Prostate gland (tissue), 2 donors: ENCODE data around the gene DENND2A.

Experiments
- POLR2AphosphoS5 ChIP-seq: sonication (generic); formaldehyde crosslinking; IDR thresholded peaks from one replicate; pipeline ENCODE4 v1.6.1; 2017; ENCODE audit warnings: antibody characterized with exemption
- TF ChIP-seq, protein P1 (sequence below), 4 experiments: fragments of 200-600 bp in 2 of 4; fragments of 450-650 bp in 2 of 4; sonication (generic) in 2 of 4; IDR thresholded peaks; 1 replicate in 3 of 4; 2 replicates in 1 of 4; pipeline ENCODE4 v1.5.1; 2016 to 2019; ENCODE audit warnings: antibody characterized with exemption in 4 of 4, mild to moderate bottlenecking in 2 of 4, moderate library complexity in 2 of 4

- TF ChIP-seq, protein P1, sequence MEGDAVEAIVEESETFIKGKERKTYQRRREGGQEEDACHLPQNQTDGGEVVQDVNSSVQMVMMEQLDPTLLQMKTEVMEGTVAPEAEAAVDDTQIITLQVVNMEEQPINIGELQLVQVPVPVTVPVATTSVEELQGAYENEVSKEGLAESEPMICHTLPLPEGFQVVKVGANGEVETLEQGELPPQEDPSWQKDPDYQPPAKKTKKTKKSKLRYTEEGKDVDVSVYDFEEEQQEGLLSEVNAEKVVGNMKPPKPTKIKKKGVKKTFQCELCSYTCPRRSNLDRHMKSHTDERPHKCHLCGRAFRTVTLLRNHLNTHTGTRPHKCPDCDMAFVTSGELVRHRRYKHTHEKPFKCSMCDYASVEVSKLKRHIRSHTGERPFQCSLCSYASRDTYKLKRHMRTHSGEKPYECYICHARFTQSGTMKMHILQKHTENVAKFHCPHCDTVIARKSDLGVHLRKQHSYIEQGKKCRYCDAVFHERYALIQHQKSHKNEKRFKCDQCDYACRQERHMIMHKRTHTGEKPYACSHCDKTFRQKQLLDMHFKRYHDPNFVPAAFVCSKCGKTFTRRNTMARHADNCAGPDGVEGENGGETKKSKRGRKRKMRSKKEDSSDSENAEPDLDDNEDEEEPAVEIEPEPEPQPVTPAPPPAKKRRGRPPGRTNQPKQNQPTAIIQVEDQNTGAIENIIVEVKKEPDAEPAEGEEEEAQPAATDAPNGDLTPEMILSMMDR (IDR thresholded peaks at IDR 0.05): no peak
- no peak for TF ChIP-seq POLR2AphosphoS5
Observed at GRCh38 chr7:140544388-140544826, 96.2 kb downstream of the DENND2A start.
